Inferior parietal cortex (tissue), 1 donor: ENCODE results near the gene BLOC1S1.
"Not testable (repeated sequence)": the region's sequence is repeated elsewhere in the genome, so short reads cannot be mapped to it uniquely, and the experiment has no call there.

Experiments used
- DNase-seq: peaks from one replicate; pipeline ENCODE4 v3.0.0-alpha.2; 2016; ENCODE audit errors: extremely low spot score

BLOC1S1 gene

DNA sequence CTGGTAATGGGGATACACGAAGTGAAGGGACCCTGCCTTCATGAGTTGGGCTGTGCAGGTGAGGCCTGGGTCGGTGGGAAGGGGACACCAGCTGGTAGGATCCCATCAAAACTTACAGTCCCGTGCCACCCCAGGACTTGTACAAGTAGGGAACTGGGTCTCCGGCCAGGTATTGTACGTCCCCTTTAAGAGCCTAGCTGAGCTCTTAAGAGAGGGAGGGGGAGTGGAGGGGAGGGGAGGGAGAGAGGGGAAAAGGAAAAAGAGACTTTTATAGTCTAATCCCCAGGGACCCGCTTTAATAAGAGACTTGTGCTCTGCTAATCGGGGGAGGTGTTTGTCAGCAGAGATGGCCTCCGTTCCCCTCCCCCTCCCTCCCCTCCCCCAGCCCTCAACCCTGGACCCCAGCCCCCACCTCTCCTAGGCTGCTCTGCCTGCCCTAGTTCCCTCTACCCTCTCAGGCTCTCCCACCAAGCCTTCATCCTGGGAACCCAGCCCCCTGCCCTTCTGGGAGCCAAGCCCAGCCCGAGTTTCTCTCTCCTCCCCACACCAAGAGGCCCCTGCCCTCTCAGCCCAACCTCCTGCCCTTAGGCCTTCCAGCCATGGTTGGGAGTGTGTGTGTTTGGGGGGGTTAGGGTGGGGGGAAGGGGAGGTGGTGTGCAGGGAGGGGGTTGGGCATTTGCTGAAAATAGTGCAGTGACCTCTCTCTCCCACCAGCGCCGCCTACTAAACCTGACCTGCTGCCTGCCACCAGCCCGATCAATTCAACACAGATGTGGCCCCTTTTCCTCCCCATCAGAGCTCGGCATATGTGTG lies 29.7 kb downstream of the BLOC1S1 start:
- DNase-seq: no peak

- no peak for DNase-seq
Observed at GRCh38 chr12:55746174-55746912, 30.5 kb downstream of the BLOC1S1 start.

GRCh38 chr12:55746913-55747231 lies 31.0 kb downstream of the BLOC1S1 start:
- no peak for DNase-seq

GRCh38 chr12:55748230-55748993 lies 32.6 kb downstream of the BLOC1S1 start:
- no peak for DNase-seq

DNA sequence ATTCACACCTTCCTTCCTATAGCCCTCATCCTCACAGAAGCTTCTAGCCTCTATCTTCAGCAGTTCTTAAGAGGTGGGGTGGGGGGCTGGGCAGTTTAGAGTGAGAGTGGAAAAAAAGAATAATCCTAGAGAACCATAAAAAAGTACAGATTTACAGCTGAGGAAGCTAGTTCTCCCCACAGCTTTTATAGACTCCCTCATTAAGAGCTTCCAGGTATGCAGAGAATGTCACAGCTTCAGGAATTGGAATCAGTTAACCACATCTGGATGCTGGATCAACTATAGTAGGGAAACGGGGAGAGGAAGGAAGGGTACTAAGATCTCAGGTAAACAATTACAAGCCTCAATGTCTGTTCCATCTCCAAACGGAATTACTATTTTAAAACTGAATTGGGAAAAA lies 39.4 kb downstream of the BLOC1S1 start:
- DNase-seq: no peak

- no peak for DNase-seq
Observed at GRCh38 chr12:55757701-55758100, 41.9 kb downstream of the BLOC1S1 start.

DNA sequence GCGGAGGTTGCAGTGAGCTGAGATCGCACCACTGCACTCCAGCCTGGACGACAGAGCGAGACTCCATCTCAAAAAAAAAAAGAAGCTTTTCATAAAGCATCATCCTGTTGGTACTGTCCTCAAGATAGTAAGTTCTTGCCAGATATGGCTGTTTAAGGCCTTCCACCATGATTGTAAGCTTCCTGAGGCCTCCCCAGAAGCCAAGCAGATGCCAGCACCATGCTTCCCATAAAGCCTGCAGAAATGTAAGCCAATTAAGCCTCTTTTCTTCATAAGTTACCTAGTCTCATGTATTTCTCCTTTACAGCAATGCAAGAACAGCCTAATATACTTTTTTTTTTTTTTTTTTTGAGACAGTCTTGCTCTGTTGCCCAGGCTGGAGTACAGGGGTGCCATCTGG lies 42.7 kb downstream of the BLOC1S1 start:
- not testable (repeated sequence) for DNase-seq

- DNase-seq: no peak
Observed at GRCh38 chr12:55760663-55761062, 44.8 kb downstream of the BLOC1S1 start.

- no peak for DNase-seq
Observed at GRCh38 chr12:55762646-55763045, 46.8 kb downstream of the BLOC1S1 start.

GRCh38 chr12:55765736-55766290 lies 50.0 kb downstream of the BLOC1S1 start:
- no peak for DNase-seq

- no peak for DNase-seq
Observed at GRCh38 chr12:55767156-55767555, 51.3 kb downstream of the BLOC1S1 start.
